Measurements from ENCODE around the gene PTPRN. TPM values are rescaled to one million over a fixed set of nuclear protein-coding genes. Genes with fewer than 3 reads are reported as not detected.

Gene PTPRN
- total and polyA plus RNA-seq, 2 experiments from 2014 or later: 5.1 to 22.1 TPM

- Histone ChIP-seq H3K9me2 (ENCODE audit: insufficient read depth) (no peaks in the 10 kb centered on the region), H3K27ac (ENCODE audit: low read depth) (no peak overlapping the region), H4K20me1 (replicated peaks; ENCODE audit: insufficient read depth) (no peaks in the 10 kb centered on the region), H3K4me3 (peak overlapping the region; percentile 75), H3K4me1 (ENCODE audit: insufficient read depth) (no peaks in the 10 kb centered on the region), H2AFZ (peak overlapping the region; percentile 97), H3F3A (replicated peaks; ENCODE audit: low read depth) (no peaks in the 10 kb centered on the region), H3K4me2 (peak overlapping the region; percentile 92), H3K79me2 (replicated peaks; ENCODE audit: insufficient read depth) (no peaks in the 10 kb centered on the region), H3K27me3 (ENCODE audit: insufficient read depth) (peaks cover 64% of the 10 kb centered on the region), H3K36me3 (ENCODE audit: insufficient read depth) (no peaks in the 10 kb centered on the region)
- H3K4me3 Mint-ChIP-seq: peak overlapping the region; percentile 79
- peaks cover 5% of the 10 kb centered on the region for H3K4me1 Mint-ChIP-seq
- TF ChIP-seq POLR2AphosphoS5 (IDR thresholded peaks at IDR 0.05; ENCODE audit: low read depth): no peak
- TF ChIP-seq EZH2phosphoT487 (IDR thresholded peaks at IDR 0.05; ENCODE audit: unreplicated experiment): peak; percentile 27
- TF ChIP-seq EZH2 (IDR thresholded peaks at IDR 0.05; ENCODE audit: low read depth, unreplicated experiment): peak; percentile 59
- TF ChIP-seq ZNF114 (CRISPR knock-in tag; IDR thresholded peaks at IDR 0.05): no peak
- TF ChIP-seq JUNB (IDR thresholded peaks at IDR 0.05; ENCODE audit: unreplicated experiment): no peak
- peaks cover 65% of the 10 kb centered on the region for H3K27me3 Mint-ChIP-seq (ENCODE audit: insufficient read depth, low read depth, poor library complexity)
- no peaks in the 10 kb centered on the region for H3K36me3 Mint-ChIP-seq (ENCODE audit: low read depth)
- ATAC-seq: peak; percentile 82
- no peaks in the 10 kb centered on the region for H3K9me3 Mint-ChIP-seq
- H3K27ac Mint-ChIP-seq: no peak overlapping the region
- peak; percentile 62 for DNase-seq (ENCODE audit: low spot score)
Measured at GRCh38 chr2:219358170-219359075, 49.2 kb upstream of the PTPRN start.

- ATAC-seq (no peak), DNase-seq (ENCODE audit: low spot score) (no peak)
- Mint-ChIP-seq H3K27ac (no peak overlapping the region), H3K36me3 (ENCODE audit: low read depth) (no peaks in the 10 kb centered on the region), H3K27me3 (ENCODE audit: insufficient read depth, low read depth, poor library complexity) (peaks cover 67% of the 10 kb centered on the region), H3K9me3 (no peaks in the 10 kb centered on the region), H3K4me1 (peaks cover 5% of the 10 kb centered on the region), H3K4me3 (no peak overlapping the region)
- H3F3A ChIP-seq (replicated peaks; ENCODE audit: low read depth): no peaks in the 10 kb centered on the region
- no peaks in the 10 kb centered on the region for H4K20me1 ChIP-seq (replicated peaks; ENCODE audit: insufficient read depth)
- H2AFZ ChIP-seq: no peak overlapping the region
- no peaks in the 10 kb centered on the region for H3K4me1 ChIP-seq (ENCODE audit: insufficient read depth)
- no peak overlapping the region for H3K4me3 ChIP-seq
- TF ChIP-seq CTCF (conservative IDR thresholded peaks at IDR 0.05; ENCODE audit: low read depth in 2 of 2) (no peak), ETS1 (IDR thresholded peaks at IDR 0.05) (no peak), CREB1 (CRISPR knock-in tag; IDR thresholded peaks at IDR 0.05; ENCODE audit: low read depth) (no peak), ZNF462 (CRISPR knock-in tag; IDR thresholded peaks at IDR 0.05) (no peak), STAT1 (IDR thresholded peaks at IDR 0.05; ENCODE audit: unreplicated experiment) (no peak), EZH2 (IDR thresholded peaks at IDR 0.05; ENCODE audit: low read depth, unreplicated experiment) (no peak)
- H3K4me2 ChIP-seq: no peak overlapping the region
- H3K9me2 ChIP-seq (ENCODE audit: insufficient read depth): no peaks in the 10 kb centered on the region
- no peak overlapping the region for H3K27ac ChIP-seq (ENCODE audit: low read depth)
- no peaks in the 10 kb centered on the region for H3K36me3 ChIP-seq (ENCODE audit: insufficient read depth)
- peaks cover 64% of the 10 kb centered on the region for H3K27me3 ChIP-seq (ENCODE audit: insufficient read depth)
- H3K79me2 ChIP-seq (replicated peaks; ENCODE audit: insufficient read depth): no peaks in the 10 kb centered on the region
Measured at GRCh38 chr2:219356834-219357233, 47.6 kb upstream of the PTPRN start.

Measured in GM23338 (cell line).